ENCODE measurements around the gene GPHN. TPM values are rescaled to one million over a fixed set of nuclear protein-coding genes. Genes with fewer than 3 reads are reported as not detected.
"Not testable (repeated sequence)": the region's sequence is repeated elsewhere in the genome, so short reads cannot be mapped to it uniquely, and the experiment has no call there.

Gene GPHN
- total RNA-seq, 1 donor from 2014 or later, result 12.5 TPM

DNA sequence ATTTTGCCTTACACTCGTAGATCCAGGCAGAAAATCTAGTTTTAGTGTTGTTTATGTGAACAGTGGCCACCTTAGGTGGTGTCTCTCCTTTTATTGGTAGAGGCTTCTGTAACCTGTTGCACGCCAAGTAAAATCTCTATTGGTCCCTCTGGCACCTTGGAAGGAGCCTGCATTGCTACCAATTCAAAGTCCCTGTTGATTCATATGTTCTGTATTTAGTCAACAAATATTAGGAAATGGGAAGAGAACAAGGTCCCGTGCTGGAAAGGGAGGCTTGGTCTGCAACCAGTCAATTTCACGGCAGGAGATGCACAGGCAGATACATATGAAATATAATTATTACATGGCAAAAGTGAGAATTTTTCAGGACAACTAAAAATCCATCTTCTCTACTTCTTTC, 6.4 kb upstream of the GPHN start:
- no peak for DNase-seq (ENCODE audit: extremely low spot score in 2 of 2)
- Histone ChIP-seq H3K36me3 (no peaks in the 10 kb centered on the region), H3K4me3 (no peak overlapping the region), H3K4me1 (peaks cover 2% of the 10 kb centered on the region), H3K27ac (no peak overlapping the region), H3K27me3 (no peaks in the 10 kb centered on the region), H3K9me3 (no peaks in the 10 kb centered on the region)
- no peak for TF ChIP-seq POLR2A (IDR thresholded peaks at IDR 0.05)
- TF ChIP-seq, protein P1, sequence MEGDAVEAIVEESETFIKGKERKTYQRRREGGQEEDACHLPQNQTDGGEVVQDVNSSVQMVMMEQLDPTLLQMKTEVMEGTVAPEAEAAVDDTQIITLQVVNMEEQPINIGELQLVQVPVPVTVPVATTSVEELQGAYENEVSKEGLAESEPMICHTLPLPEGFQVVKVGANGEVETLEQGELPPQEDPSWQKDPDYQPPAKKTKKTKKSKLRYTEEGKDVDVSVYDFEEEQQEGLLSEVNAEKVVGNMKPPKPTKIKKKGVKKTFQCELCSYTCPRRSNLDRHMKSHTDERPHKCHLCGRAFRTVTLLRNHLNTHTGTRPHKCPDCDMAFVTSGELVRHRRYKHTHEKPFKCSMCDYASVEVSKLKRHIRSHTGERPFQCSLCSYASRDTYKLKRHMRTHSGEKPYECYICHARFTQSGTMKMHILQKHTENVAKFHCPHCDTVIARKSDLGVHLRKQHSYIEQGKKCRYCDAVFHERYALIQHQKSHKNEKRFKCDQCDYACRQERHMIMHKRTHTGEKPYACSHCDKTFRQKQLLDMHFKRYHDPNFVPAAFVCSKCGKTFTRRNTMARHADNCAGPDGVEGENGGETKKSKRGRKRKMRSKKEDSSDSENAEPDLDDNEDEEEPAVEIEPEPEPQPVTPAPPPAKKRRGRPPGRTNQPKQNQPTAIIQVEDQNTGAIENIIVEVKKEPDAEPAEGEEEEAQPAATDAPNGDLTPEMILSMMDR (IDR thresholded peaks at IDR 0.05), result no peak
- TF ChIP-seq POLR2AphosphoS5 (IDR thresholded peaks at IDR 0.05; ENCODE audit: insufficient read depth in 1 of 2, low read depth in 1 of 2), result no peak
- intact Hi-C loops (cut with DNase I), result no loop called here

DNA sequence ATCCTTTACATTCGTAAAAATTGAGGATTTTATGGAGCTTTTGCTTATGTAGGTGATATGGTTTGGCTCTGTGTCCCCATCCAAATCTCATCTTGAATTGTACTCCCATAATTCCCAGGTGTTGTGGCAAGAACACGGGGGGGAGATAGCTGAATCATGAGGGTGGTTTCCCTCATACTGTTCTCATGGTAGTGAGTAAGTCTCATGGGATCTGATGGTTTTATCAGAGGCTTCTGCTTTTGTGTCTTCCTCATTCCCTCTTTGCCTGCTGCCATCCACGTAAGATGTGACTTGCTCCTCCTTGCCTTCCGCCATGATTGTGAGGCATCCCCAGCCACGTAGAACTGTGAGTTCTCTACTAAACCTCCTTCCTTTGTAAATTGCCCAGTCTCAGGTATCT, 5.1 kb upstream of the GPHN start:
- DNase-seq (ENCODE audit: extremely low spot score in 2 of 2); H3K27me3 ChIP-seq; H3K4me3 ChIP-seq; intact Hi-C loops (cut with DNase I); H3K9me3 ChIP-seq; H3K36me3 ChIP-seq; H3K27ac ChIP-seq: not testable (repeated sequence)
- H3K4me1 ChIP-seq, result peaks cover 10% of the 10 kb centered on the region

DNA sequence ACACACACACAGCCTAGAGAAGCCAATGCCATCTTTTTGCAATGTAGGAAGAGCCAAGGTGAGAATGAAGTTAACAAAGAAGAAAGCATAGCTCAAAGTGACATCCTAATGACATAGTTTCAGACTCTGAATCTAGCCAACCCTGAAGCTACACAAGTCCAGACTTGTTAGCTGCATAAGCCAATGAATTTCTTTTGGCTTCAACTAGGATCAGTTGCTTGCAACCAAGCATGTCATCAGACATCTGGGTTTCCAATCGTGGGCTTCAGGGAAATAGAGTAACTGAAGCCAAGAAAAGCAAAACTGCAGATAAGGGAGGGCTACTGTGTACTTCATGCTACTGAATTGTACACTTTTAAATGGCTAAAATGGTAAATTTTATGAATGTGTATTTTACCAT, 4.4 kb upstream of the GPHN start:
- no peak for DNase-seq (ENCODE audit: extremely low spot score in 2 of 2)
- H3K4me1 ChIP-seq, result peaks cover 10% of the 10 kb centered on the region
- TF ChIP-seq POLR2AphosphoS5 (IDR thresholded peaks at IDR 0.05; ENCODE audit: insufficient read depth in 1 of 2, low read depth in 1 of 2), result no peak
- TF ChIP-seq, protein P1 (IDR thresholded peaks at IDR 0.05), result no peak
- no peak for TF ChIP-seq POLR2A (IDR thresholded peaks at IDR 0.05)
- no peaks in the 10 kb centered on the region for H3K9me3 ChIP-seq
- no peaks in the 10 kb centered on the region for H3K36me3 ChIP-seq
- no peaks in the 10 kb centered on the region for H3K27me3 ChIP-seq
- no peak overlapping the region for H3K27ac ChIP-seq
- intact Hi-C loops (cut with DNase I), result no loop called here
- no peak overlapping the region for H3K4me3 ChIP-seq

DNA sequence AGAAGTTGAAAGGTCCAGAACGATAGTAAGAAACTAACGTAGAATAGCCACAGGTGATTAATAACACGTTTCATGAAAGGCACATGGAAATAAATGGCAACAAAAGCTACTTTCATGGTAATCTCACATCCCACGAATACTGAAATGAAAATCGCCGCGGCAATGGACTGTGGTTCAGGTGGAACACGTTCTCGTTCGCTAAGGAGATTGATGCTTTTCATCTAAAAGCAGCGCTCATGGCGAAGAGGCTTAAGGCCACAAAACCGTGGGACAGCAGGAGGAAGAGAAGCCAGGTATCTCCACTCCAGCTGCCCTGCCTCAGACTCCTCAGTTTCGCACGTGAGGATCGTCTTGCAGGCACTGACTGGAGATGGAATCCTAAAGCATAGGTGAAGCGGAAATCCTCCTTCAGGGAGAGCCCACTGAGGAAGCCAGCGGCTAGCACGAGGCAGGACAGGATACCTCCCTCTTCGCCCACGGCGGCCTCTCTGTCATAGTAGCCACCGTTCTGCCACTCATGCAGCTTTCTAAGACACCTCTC, 696 bp upstream of the GPHN start:
- Histone ChIP-seq H3K9me3 (no peaks in the 10 kb centered on the region), H3K27ac (peak overlapping the region; percentile 92), H3K4me3 (peak overlapping the region; percentile 64 to 83), H3K27me3 (no peaks in the 10 kb centered on the region), H3K4me1 (peaks cover 23% of the 10 kb centered on the region), H3K36me3 (no peaks in the 10 kb centered on the region)
- intact Hi-C loops (cut with DNase I), result no loop called here
- no peak for DNase-seq (ENCODE audit: extremely low spot score in 2 of 2)
- no peak for TF ChIP-seq POLR2A (IDR thresholded peaks at IDR 0.05)
- TF ChIP-seq, protein P1 (IDR thresholded peaks at IDR 0.05), result no peak
- no peak for TF ChIP-seq POLR2AphosphoS5 (IDR thresholded peaks at IDR 0.05; ENCODE audit: insufficient read depth in 1 of 2, low read depth in 1 of 2)

DNA sequence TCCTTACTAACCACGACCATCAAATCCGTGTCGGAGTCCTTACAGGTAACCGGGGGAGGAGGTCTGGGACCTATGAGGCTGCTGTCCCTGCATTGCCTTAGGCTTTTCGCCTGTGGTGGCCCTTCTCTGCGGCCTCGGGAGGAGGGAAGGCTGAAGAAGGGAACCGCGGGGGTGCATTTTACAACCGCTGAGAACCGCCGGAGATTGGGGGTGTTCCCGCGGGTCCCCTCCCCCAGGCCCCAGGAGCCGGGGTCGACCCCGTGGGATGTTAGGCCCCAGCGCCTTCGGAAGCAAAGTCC, 549 bp downstream of the GPHN start:
- Histone ChIP-seq H3K4me1 (peaks cover 23% of the 10 kb centered on the region), H3K9me3 (no peaks in the 10 kb centered on the region), H3K27ac (peak overlapping the region; percentile 92), H3K27me3 (no peaks in the 10 kb centered on the region), H3K4me3 (peak overlapping the region; percentile 64 to 83), H3K36me3 (no peaks in the 10 kb centered on the region)
- TF ChIP-seq, protein P1 (IDR thresholded peaks at IDR 0.05), result no peak
- TF ChIP-seq POLR2A (IDR thresholded peaks at IDR 0.05) (no peak), POLR2AphosphoS5 (IDR thresholded peaks at IDR 0.05; ENCODE audit: insufficient read depth in 1 of 2, low read depth in 1 of 2) (no peak)
- intact Hi-C loops (cut with DNase I), result no loop called here
- no peak for DNase-seq (ENCODE audit: extremely low spot score in 2 of 2)
